ENCODE results near the gene CNNM4.

Gene CNNM4

DNA sequence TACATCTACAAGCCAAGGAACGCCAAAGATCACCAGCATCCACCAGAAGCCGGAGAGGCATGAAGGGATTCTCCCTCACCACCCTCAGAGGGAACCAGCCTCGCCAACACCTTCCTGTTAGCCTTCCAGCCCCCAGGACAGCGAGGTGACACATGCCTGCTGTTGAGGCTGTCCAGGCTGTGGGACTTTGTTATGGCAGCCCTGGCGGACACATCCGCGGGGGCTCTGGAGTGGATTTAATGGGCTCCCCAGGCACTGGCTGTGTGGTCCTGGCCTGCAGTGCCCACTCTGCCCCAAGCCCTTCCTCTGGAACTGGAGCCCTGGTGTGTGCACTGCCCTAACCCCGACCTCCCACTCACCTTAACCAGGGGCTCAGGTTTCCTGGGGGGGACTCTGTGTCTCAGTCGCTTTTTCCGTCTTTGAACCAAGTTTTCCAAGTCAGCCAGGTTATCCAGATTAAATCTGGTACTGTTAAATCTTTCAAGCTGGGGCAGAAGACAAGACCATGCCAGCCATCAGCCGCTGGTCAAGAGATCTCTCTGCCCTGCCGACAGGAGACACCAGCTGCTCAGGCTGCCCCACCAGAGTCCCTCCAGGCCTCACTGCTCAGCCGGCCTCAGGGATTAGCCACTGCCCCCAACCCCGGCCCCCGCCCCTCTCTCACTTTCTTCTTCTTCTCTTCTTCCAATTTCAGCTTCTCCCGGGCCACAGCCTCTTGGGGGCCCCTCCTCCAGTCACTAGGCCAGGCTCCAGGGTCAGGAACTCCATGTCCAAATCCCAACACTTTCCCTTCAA is 81.2 kb downstream of the CNNM4 start:
- no peak for DNase-seq (ENCODE audit: low read depth)
- no peak overlapping the region for H3K4me3 ChIP-seq (replicated peaks; ENCODE audit: low read depth, low read length)
- TF ChIP-seq, protein P1, sequence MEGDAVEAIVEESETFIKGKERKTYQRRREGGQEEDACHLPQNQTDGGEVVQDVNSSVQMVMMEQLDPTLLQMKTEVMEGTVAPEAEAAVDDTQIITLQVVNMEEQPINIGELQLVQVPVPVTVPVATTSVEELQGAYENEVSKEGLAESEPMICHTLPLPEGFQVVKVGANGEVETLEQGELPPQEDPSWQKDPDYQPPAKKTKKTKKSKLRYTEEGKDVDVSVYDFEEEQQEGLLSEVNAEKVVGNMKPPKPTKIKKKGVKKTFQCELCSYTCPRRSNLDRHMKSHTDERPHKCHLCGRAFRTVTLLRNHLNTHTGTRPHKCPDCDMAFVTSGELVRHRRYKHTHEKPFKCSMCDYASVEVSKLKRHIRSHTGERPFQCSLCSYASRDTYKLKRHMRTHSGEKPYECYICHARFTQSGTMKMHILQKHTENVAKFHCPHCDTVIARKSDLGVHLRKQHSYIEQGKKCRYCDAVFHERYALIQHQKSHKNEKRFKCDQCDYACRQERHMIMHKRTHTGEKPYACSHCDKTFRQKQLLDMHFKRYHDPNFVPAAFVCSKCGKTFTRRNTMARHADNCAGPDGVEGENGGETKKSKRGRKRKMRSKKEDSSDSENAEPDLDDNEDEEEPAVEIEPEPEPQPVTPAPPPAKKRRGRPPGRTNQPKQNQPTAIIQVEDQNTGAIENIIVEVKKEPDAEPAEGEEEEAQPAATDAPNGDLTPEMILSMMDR (IDR thresholded peaks at IDR 0.05; ENCODE audit: low read length, missing control alignments): no peak

GRCh38 chr2:96842600-96842999 is 81.9 kb downstream of the CNNM4 start:
- TF ChIP-seq, protein P1 (IDR thresholded peaks at IDR 0.05; ENCODE audit: low read length, missing control alignments): no peak
- no peak overlapping the region for H3K4me3 ChIP-seq (replicated peaks; ENCODE audit: low read depth, low read length)
- DNase-seq (ENCODE audit: low read depth): no peak

- TF ChIP-seq, protein P1 (IDR thresholded peaks at IDR 0.05; ENCODE audit: low read length, missing control alignments): no peak
- no peak within 1 kb of the TSS for H3K4me3 ChIP-seq (replicated peaks; ENCODE audit: low read depth, low read length)
- DNase-seq (ENCODE audit: low read depth): no peak
Measured at GRCh38 chr2:96843538-96844268, 83.0 kb downstream of the CNNM4 start, which contains the start of gene ANKRD23. Gene ANKRD23 (minus strand): TSS chr2:96844021. CDS start chr2:96843992, 29 bp downstream.

GRCh38 chr2:96844405-96844808 is 83.7 kb downstream of the CNNM4 start:
- TF ChIP-seq, protein P1 (IDR thresholded peaks at IDR 0.05; ENCODE audit: low read length, missing control alignments): no peak
- DNase-seq (ENCODE audit: low read depth): no peak
- H3K4me3 ChIP-seq (replicated peaks; ENCODE audit: low read depth, low read length): no peak overlapping the region

DNA sequence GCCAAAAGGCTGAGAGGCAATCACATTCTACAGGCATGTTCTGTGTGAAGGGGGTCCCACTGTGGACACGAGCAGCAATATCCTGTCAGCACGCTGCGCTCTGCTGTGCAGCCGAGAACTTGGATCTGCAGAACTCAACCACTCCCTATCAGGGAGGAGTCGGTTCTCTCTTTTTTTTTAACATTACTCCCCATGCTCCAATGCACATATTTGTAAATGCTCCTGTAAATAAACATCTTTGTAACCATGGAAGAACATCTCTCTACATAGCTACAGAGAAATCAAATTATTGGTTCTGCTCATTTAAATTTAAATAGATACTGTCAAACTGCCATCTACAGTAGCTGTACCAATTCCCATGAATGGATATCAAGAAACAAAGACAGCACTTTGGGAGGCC is 86.1 kb downstream of the CNNM4 start:
- DNase-seq (ENCODE audit: low read depth): no peak
- H3K4me3 ChIP-seq (replicated peaks; ENCODE audit: low read depth, low read length): no peak overlapping the region
- TF ChIP-seq, protein P1 (IDR thresholded peaks at IDR 0.05; ENCODE audit: low read length, missing control alignments): no peak

DNA sequence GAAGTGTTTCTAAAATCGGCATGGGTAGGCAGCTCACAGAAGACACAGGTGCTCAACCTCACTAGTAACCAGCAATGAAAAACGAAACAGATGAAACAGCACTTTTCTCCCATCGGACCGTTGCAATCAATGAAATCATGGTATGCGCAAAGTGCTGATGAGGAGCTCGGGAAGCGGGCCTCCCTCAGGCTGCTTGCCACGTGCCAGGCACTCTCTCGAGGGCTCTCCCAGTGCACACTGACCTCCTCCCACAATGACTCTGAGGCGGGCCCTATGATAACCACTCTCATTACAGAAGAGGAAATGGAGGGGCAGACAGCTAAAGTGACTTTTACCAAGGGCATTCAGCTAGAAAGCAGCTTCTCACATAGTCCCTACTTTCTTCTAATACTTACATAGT is 86.9 kb downstream of the CNNM4 start:
- TF ChIP-seq, protein P1 (IDR thresholded peaks at IDR 0.05; ENCODE audit: low read length, missing control alignments): no peak
- H3K4me3 ChIP-seq (replicated peaks; ENCODE audit: low read depth, low read length): no peak overlapping the region
- DNase-seq (ENCODE audit: low read depth): no peak
